HepG2 (cell line): ENCODE measurements around the gene RGS10. TPM values are rescaled to one million over a fixed set of nuclear protein-coding genes. Genes with fewer than 3 reads are reported as not detected.

Experiments used
- ATAC-seq: fragments of 200-7000 bp; cut with Tn5 transposase; 3 replicates; pipeline ENCODE4 v1.9.1; 2020; ENCODE audit warnings: mild to moderate bottlenecking, moderate library complexity
- BruUV-seq: library from RNA; stranded (reverse); fragments of 400-500 nt; replicated peaks from 2 replicates; lab custom pipeline; 2021; lab: Mats Ljungman, UMichigan
- CTCF ChIA-PET: fragments of 300-600 bp; formaldehyde crosslinking; extraction: SDS; loops from one replicate; lab custom pipeline; 2021; ENCODE audit warnings: low total read pairs, inconsistent platforms, low intra/inter-chr PET ratio; lab: Yijun Ruan, JAX
- POLR2A ChIA-PET: fragments of 350-600 bp; sonication (Branson Sonifier 250); formaldehyde crosslinking; loops from one replicate; lab custom pipeline; 2020; ENCODE audit warnings: antibody characterized with exemption, inconsistent platforms; lab: Yijun Ruan, JAX
- DNase-seq: peaks from one replicate; pipeline ENCODE4 v3.0.0-alpha.2; 2015; ENCODE audit warnings: low spot score
- FAIRE-seq: peaks from 3 replicates; lab custom pipeline; 2011; peaks lifted over from hg19 to GRCh38; lab: Jason Lieb, UNC
- H2AFZ ChIP-seq: one replicate; pipeline ENCODE4 v1.6.1; 2011; ENCODE audit warnings: low read length, inconsistent platforms
- H3K27ac ChIP-seq: fragments of 300-600 bp; 3 replicates; pipeline ENCODE4 v1.8.0; 2011; ENCODE audit warnings: mixed run types, mild to moderate bottlenecking, mixed read lengths, low read length, inconsistent platforms; ENCODE audit not compliant: insufficient read depth; ENCODE audit errors: extremely low read length
- H3K27me3 ChIP-seq, 2 experiments: fragments of 200-600 bp in 1 of 2; 2 replicates in 1 of 2; 3 replicates in 1 of 2; pipeline versions ENCODE4 v1.6.0 to v1.8.0; 2011; ENCODE audit warnings: low read length in 2 of 2, mild to moderate bottlenecking in 2 of 2, moderate library complexity in 2 of 2, inconsistent platforms in 1 of 2; ENCODE audit not compliant: insufficient read depth in 2 of 2, control insufficient read depth in 1 of 2
- H3K36me3 ChIP-seq, 2 experiments: fragments of 200-600 bp in 1 of 2; replicated peaks in 1 of 2; 2 replicates in 1 of 2; 3 replicates in 1 of 2; pipeline versions ENCODE4 v1.5.1 to v1.8.0; 2011; ENCODE audit warnings: low read length in 2 of 2, inconsistent platforms in 1 of 2; ENCODE audit not compliant: insufficient read depth in 2 of 2, control insufficient read depth in 1 of 2
- H3K4me1 ChIP-seq: 2 replicates; pipeline ENCODE4 v1.5.1; 2012; ENCODE audit warnings: low read length, inconsistent platforms; ENCODE audit not compliant: insufficient read depth
- H3K4me2 ChIP-seq: 2 replicates; pipeline ENCODE4 v1.6.0; 2011; ENCODE audit warnings: low read depth, low read length, inconsistent platforms
- H3K4me3 ChIP-seq, 3 experiments: fragments of 200-600 bp in 1 of 3; sonication (generic), shearing (Covaris generic) in 1 of 3; replicated peaks in 1 of 3; 2 replicates each; pipeline ENCODE4 v1.5.1; 2011 to 2016; ENCODE audit warnings: low read length in 3 of 3, inconsistent platforms in 2 of 3, low read depth in 2 of 3, mild to moderate bottlenecking in 2 of 3, control low read depth in 1 of 3, mixed read lengths in 1 of 3; ENCODE audit not compliant: insufficient read depth in 1 of 3
- H3K79me2 ChIP-seq: one replicate; pipeline ENCODE4 v1.6.1; 2011; ENCODE audit warnings: low read length, inconsistent platforms; ENCODE audit not compliant: insufficient read depth
- H3K9ac ChIP-seq: 2 replicates; pipeline ENCODE4 v1.6.0; 2011; ENCODE audit warnings: mild to moderate bottlenecking, low read depth, low read length, inconsistent platforms; ENCODE audit not compliant: insufficient read depth
- H3K9me3 ChIP-seq: 2 replicates; pipeline ENCODE4 v1.5.1; 2012; ENCODE audit warnings: mild to moderate bottlenecking, low read length
- H4K20me1 ChIP-seq: 2 replicates; pipeline ENCODE4 v1.6.0; 2011; ENCODE audit warnings: inconsistent platforms, mild to moderate bottlenecking, low read length, moderate library complexity; ENCODE audit not compliant: insufficient read depth
- DPF2 ChIP-seq: sonication (generic); formaldehyde crosslinking; IDR thresholded peaks from 2 replicates; pipeline ENCODE4 v1.4.0; 2020; ENCODE audit warnings: mild to moderate bottlenecking, low read depth, missing genetic modification reagents, borderline replicate concordance
- HHEX ChIP-seq: IDR thresholded peaks from 2 replicates; pipeline ENCODE4 v1.6.1; 2016; ENCODE audit warnings: control low read depth
- SOX6 ChIP-seq, 2 experiments: fragments of 450-650 bp in 1 of 2; sonication (generic) in 1 of 2; formaldehyde crosslinking in 1 of 2; IDR thresholded peaks; 2 replicates each; pipeline versions ENCODE4 v1.4.0 to v1.6.1; 2017 to 2020; ENCODE audit warnings: antibody characterized with exemption in 1 of 2, mild to moderate bottlenecking in 1 of 2, missing genetic modification reagents in 1 of 2
- ZBTB33 ChIP-seq: sonication (generic); formaldehyde crosslinking; IDR thresholded peaks from 2 replicates; pipeline ENCODE4 v1.4.0; 2020; ENCODE audit warnings: missing genetic modification reagents
- ZBTB7A ChIP-seq: sonication (generic); formaldehyde crosslinking; IDR thresholded peaks from 2 replicates; pipeline ENCODE4 v1.8.0; 2022; ENCODE audit warnings: mild to moderate bottlenecking, missing genetic modification reagents
- WGBS: methylation state at CpG from one replicate; pipeline ENCODE4 v1.1.6; 2017; ENCODE audit warnings: low lambda C conversion rate; 5-methylcytosine and 5-hydroxymethylcytosine counted together
- in situ Hi-C: cut with HindIII; loops from 2 replicates; pipeline ENCODE4 v1.10.0; 2017; ENCODE audit warnings: low pct_unique_long_range_greater_than_20kb; ENCODE audit not compliant: extremely low pct_ligation_motif_present
- intact Hi-C: fragments of 100-400 bp; cut with micrococcal nuclease; formaldehyde crosslinking; loops from one replicate; pipeline ENCODE4 v1.10.0; 2022; ENCODE audit not compliant: unreplicated experiment
- polyA plus RNA-seq, 8 experiments: library from polyadenylated mRNA; depleted of rRNA in 3 of 8; stranded (reverse) in 7 of 8; unstranded in 1 of 8; fragments of >200 nt; fragmentation: Illumina TruSeq in 4 of 8; extraction: Trizol in 4 of 8; gene quantifications; 2 replicates each; pipeline versions ENCODE4 v1.2.1 to v1.2.3, GENCODE V29; 2011 to 2016; ENCODE audit warnings: low read depth in 4 of 8, missing spikeins in 1 of 8, mixed read lengths in 1 of 8; ENCODE audit not compliant: insufficient read depth in 1 of 8
- total RNA-seq, 5 experiments: library from RNA; depleted of rRNA; stranded (reverse); fragments of >200 nt; fragmentation: Illumina TruSeq; extraction: Trizol; gene quantifications; 2 replicates each; pipeline ENCODE4 v1.2.3, GENCODE V29; 2016; ENCODE audit warnings: low read depth in 1 of 5
- TF ChIP-seq, protein P1 (sequence below): sonication (generic); formaldehyde crosslinking; IDR thresholded peaks from 2 replicates; pipeline ENCODE4 v1.4.0; 2020; ENCODE audit warnings: missing genetic modification reagents, borderline replicate concordance
- TF ChIP-seq, protein P2 (sequence below): sonication (generic); formaldehyde crosslinking; IDR thresholded peaks from 2 replicates; pipeline ENCODE4 v1.9.0; 2021; ENCODE audit warnings: missing genetic modification reagents, mild to moderate bottlenecking, borderline replicate concordance

RGS10 gene
- total and polyA plus RNA-seq, 2 of the 13 experiments (the other 11 are each of a cell fraction or from before 2014, with no cell fraction given) = 1.7 to 5.1 TPM

DNA sequence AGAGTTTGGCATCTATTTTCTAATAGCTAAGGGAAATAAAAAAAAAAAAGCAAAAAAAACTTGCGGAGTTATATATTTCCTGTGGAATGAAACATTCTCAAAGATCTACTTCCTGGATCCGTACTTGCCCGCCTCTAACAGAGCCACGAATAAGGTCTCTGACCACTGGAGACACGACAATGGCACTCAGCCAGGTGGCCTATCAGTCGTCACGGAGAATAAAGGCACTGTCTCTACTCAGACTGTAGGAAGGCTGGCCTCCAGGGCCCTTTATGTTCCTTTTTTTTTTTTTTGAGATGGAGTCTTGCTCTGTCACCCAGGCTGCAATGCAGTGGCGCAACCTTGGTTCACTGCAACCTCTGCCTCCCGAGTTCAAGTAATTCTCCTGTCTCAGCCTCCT is 58.7 kb downstream of the RGS10 start:
- in situ Hi-C loops = no loop called here
- H3K9ac ChIP-seq = no peak overlapping the region
- peaks cover 0 to 41% of the 10 kb centered on the region in 2 experiments; a peak in 4 of 5 replicates for H3K27me3 ChIP-seq
- no TSS peak for BruUV-seq
- POLR2A ChIA-PET = no interaction called here
- no peak for ATAC-seq
- no peak for TF ChIP-seq ZBTB7A
- TF ChIP-seq SOX6 (IDR thresholded peaks at IDR 0.05) = no peak
- no peak for TF ChIP-seq SOX6 (CRISPR knock-in tag; IDR thresholded peaks at IDR 0.05)
- TF ChIP-seq, protein P1, sequence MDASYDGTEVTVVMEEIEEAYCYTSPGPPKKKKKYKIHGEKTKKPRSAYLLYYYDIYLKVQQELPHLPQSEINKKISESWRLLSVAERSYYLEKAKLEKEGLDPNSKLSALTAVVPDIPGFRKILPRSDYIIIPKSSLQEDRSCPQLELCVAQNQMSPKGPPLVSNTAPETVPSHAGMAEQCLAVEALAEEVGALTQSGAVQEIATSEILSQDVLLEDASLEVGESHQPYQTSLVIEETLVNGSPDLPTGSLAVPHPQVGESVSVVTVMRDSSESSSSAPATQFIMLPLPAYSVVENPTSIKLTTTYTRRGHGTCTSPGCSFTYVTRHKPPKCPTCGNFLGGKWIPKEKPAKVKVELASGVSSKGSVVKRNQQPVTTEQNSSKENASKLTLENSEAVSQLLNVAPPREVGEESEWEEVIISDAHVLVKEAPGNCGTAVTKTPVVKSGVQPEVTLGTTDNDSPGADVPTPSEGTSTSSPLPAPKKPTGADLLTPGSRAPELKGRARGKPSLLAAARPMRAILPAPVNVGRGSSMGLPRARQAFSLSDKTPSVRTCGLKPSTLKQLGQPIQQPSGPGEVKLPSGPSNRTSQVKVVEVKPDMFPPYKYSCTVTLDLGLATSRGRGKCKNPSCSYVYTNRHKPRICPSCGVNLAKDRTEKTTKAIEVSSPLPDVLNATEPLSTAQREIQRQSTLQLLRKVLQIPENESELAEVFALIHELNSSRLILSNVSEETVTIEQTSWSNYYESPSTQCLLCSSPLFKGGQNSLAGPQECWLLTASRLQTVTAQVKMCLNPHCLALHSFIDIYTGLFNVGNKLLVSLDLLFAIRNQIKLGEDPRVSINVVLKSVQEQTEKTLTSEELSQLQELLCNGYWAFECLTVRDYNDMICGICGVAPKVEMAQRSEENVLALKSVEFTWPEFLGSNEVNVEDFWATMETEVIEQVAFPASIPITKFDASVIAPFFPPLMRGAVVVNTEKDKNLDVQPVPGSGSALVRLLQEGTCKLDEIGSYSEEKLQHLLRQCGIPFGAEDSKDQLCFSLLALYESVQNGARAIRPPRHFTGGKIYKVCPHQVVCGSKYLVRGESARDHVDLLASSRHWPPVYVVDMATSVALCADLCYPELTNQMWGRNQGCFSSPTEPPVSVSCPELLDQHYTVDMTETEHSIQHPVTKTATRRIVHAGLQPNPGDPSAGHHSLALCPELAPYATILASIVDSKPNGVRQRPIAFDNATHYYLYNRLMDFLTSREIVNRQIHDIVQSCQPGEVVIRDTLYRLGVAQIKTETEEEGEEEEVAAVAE (CRISPR knock-in tag) = no peak
- TF ChIP-seq DPF2 = no peak
- no peak for TF ChIP-seq ZBTB33 (CRISPR knock-in tag)
- TF ChIP-seq, protein P2, sequence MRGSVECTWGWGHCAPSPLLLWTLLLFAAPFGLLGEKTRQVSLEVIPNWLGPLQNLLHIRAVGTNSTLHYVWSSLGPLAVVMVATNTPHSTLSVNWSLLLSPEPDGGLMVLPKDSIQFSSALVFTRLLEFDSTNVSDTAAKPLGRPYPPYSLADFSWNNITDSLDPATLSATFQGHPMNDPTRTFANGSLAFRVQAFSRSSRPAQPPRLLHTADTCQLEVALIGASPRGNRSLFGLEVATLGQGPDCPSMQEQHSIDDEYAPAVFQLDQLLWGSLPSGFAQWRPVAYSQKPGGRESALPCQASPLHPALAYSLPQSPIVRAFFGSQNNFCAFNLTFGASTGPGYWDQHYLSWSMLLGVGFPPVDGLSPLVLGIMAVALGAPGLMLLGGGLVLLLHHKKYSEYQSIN (CRISPR knock-in tag) = no peak
- no peak for TF ChIP-seq HHEX (CRISPR knock-in tag)
- TF ChIP-seq, all 625 proteins: peak for 0
- FAIRE-seq = no peak
- 46% methylated on average over 9 of the region's 9 CpGs for WGBS
- Histone ChIP-seq H3K36me3 (no peaks in the 10 kb centered on the region), H2AFZ (no peak overlapping the region), H3K9me3 (no peaks in the 10 kb centered on the region), H3K4me1 (peaks cover 19% of the 10 kb centered on the region), H3K27ac (no peak overlapping the region), H3K79me2 (no peaks in the 10 kb centered on the region), H3K4me3 (no peak overlapping the region), H3K4me2 (no peak overlapping the region), H4K20me1 (no peaks in the 10 kb centered on the region)
- no peak for DNase-seq
- CTCF ChIA-PET = no interaction called here
- intact Hi-C loops = no loop called here
